SK-N-MC (cell line): Measurements from ENCODE around the gene AMBRA1.

ENCODE experiments used
- EZH2 ChIP-seq: fragments of 200-600 bp; sonication (generic); IDR thresholded peaks from one replicate; pipeline ENCODE4 v1.6.1; 2017; ENCODE audit warnings: antibody characterized with exemption
- FOXP2 ChIP-seq: optimal IDR thresholded peaks from 2 replicates; pipeline ENCODE3; 2011; ENCODE audit warnings: mild to moderate bottlenecking, moderate library complexity; ENCODE audit not compliant: insufficient read depth; ENCODE audit errors: extremely low read length, control extremely low read depth
- POLR2AphosphoS5 ChIP-seq: IDR thresholded peaks from 2 replicates; pipeline ENCODE4 v1.6.1; 2012; ENCODE audit warnings: mild to moderate bottlenecking, low read depth, low read length, borderline replicate concordance

DNA sequence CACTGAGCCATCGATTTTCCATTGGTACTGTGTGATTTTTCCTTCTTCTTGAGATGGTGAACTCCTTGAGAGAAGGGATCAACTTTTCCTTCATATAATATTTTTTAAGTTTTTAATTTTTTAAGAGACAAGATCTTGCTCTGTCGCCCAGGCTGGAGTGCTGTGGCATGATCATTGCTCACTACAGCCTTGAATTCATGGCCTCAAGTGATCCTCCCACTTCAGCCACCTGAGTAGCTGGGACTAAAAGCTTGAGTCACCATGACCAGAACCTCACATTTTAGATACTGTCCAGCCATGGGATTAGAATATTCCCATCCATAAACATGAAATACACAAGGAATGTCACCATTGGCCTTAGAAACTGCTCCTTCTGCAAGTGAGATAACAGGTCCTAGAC, 135.3 kb downstream of the AMBRA1 start:
- TF ChIP-seq POLR2AphosphoS5 (no peak), EZH2 (no peak), FOXP2 (no peak)
